CD4-positive, alpha-beta T cell treated with Interleukin-15 for 4 hours (primary cell): Measurements from ENCODE around the gene ACIN1.

ENCODE experiments used
- DNase-seq: peaks from one replicate; pipeline ENCODE4 v3.0.0-alpha.2; 2020; ENCODE audit warnings: low spot score

The ACIN1 gene

GRCh38 chr14:23094666-23095195 lies at the start of gene ACIN1:
TSS of gene ACIN1 (minus strand) at chr14:23095136. CDS start at chr14:23095112, 24 bp downstream.
- peak; percentile 75 for DNase-seq

GRCh38 chr14:23143911-23144310 lies 49.0 kb upstream of the ACIN1 start:
- no peak for DNase-seq

- DNase-seq, result no peak
Measured at GRCh38 chr14:23142826-23143225, 47.9 kb upstream of the ACIN1 start.

GRCh38 chr14:23141706-23142444 lies 46.9 kb upstream of the ACIN1 start:
- no peak for DNase-seq

- no peak for DNase-seq
Measured at GRCh38 chr14:23140371-23140770, 45.4 kb upstream of the ACIN1 start.

GRCh38 chr14:23139874-23140273 lies 44.9 kb upstream of the ACIN1 start:
- no peak for DNase-seq

GRCh38 chr14:23137813-23138535 lies 43.0 kb upstream of the ACIN1 start:
- DNase-seq, result no peak

- no peak for DNase-seq
Measured at GRCh38 chr14:23137192-23137812, 42.4 kb upstream of the ACIN1 start.

- DNase-seq, result no peak
Measured at GRCh38 chr14:23136566-23137133, 41.7 kb upstream of the ACIN1 start.

- no peak for DNase-seq
Measured at GRCh38 chr14:23132970-23133369, 38.0 kb upstream of the ACIN1 start.

- no peak for DNase-seq
Measured at GRCh38 chr14:23131482-23131881, 36.5 kb upstream of the ACIN1 start.

GRCh38 chr14:23130871-23131270 lies 35.9 kb upstream of the ACIN1 start:
- no peak for DNase-seq

GRCh38 chr14:23129759-23130316 lies 34.9 kb upstream of the ACIN1 start:
- DNase-seq, result no peak

- no peak for DNase-seq
Measured at GRCh38 chr14:23128969-23129758, 34.2 kb upstream of the ACIN1 start.

- no peak for DNase-seq
Measured at GRCh38 chr14:23127861-23128260, 32.9 kb upstream of the ACIN1 start.

GRCh38 chr14:23126548-23127278 lies 31.8 kb upstream of the ACIN1 start:
- DNase-seq, result no peak

- no peak for DNase-seq
Measured at GRCh38 chr14:23125933-23126524, 31.1 kb upstream of the ACIN1 start.

GRCh38 chr14:23125011-23125410 lies 30.1 kb upstream of the ACIN1 start:
- DNase-seq, result no peak

- no peak for DNase-seq
Measured at GRCh38 chr14:23124337-23124954, 29.5 kb upstream of the ACIN1 start.

- DNase-seq, result no peak
Measured at GRCh38 chr14:23123419-23123818, 28.5 kb upstream of the ACIN1 start.
